Stimulated activated CD4-positive, alpha-beta T cell treated with anti-CD3 and anti-CD28 coated beads, Interleukin-4, amount 100 ng/mL, for 24 hours (primary cell): Measurements from ENCODE around the gene UQCC3.

Experiments used
- DNase-seq: peaks from one replicate; pipeline ENCODE4 v3.0.0-alpha.2; 2020

UQCC3 gene

DNA sequence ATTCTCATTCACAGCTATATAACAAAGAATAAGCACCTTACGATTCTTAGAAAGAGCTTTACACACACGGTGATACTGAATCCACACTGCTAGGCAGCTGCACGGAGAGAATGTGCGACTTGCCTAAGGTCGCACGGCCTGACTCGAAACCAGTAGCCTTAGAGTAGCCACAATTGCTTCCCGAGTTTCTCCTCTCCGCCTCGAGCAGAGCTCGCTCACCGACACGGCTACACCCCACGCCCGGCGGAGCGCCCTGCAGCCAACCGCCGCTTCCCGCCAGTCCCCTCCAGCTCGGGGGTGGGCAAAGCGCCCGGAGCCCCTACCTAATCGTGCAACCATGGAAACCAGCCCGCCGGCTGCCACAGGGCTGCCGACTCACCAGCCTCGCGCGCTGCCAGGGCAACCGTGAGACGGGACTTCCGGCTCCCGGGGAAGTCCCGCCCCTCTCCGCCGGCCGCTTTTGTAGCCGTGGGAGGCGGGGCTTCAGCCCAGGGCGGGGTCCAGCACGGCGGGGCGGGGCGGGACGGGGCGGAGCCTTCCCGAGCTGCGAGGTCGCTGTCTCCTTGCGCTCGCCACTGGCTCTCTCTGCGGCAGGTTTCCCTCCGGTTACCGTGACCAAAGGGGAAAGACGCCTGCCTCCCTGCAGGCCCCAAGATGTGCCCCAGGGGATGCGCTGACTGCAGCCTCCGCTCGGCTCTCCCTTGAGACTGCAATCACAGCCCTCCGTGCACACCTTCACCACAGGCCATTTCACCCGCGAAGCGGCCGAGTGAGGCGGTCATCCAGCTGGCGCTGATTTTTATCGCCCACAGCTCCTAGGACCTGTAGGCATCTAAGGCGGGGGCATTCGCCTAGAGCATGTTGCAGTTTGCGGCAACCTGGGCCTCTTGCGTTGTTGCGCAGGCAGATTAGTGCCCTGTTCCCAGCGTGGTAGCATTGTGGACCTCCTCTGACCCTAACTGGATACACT lies 34.7 kb downstream of the UQCC3 start:
- peak; percentile 93 for DNase-seq

DNA sequence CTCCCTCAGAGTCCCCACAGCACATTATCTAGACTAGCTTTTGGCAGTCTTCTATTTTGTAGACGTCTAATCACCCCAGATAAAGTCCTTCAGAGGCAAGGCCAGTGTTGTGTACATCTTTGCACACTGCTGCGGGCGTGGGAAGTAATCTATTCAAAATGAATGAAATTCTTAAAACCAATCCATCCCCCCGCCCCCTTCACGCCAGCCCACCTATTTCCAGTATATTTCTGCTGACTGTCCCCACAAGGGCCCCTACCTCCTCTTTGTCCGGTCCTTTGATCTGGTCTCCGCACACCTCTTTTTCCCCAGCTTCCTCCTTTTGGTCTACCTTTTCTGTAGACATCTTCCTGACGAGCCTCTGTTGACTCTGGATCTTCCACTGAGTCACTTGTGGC lies 35.4 kb downstream of the UQCC3 start:
- no peak for DNase-seq

DNA sequence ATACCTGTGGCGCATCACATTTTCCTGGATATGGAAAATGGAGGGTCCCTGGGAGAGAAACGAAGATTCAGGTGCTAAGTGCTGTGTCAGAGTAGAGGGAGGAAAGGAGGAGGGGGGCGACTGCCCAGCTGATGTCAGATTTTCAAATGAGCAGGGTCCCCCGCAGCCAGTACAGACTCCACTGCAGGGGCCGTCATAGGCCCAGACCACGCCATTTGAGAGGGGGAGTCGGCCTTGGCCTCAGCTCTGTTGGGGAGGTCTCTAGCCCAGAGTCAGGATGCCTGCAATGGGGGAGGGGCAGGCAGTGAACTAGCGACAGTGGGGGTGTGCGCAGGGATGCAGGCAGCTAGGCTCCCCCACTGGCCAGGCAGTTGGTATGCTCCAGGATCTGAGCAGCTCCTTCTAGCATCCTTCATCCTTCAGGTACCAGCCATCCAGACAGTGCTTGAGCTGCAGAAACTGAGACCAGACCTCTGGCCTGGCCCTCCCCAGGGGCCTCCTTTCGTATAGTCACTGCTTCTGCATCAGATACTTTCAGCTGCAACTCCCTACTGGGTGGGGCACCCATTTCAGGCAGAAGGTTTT lies 35.9 kb downstream of the UQCC3 start, which contains the start of the genes BSCL2 and GNG3:
TSS of gene BSCL2 (minus strand) at position 148 of the 585 bp plus-strand sequence. CDS start 229 bp downstream, outside the sequence.
TSS of gene GNG3 (plus strand) at position 400 of the 585 bp plus-strand sequence. CDS start 620 bp downstream, outside the sequence.
- DNase-seq, result no peak

DNA sequence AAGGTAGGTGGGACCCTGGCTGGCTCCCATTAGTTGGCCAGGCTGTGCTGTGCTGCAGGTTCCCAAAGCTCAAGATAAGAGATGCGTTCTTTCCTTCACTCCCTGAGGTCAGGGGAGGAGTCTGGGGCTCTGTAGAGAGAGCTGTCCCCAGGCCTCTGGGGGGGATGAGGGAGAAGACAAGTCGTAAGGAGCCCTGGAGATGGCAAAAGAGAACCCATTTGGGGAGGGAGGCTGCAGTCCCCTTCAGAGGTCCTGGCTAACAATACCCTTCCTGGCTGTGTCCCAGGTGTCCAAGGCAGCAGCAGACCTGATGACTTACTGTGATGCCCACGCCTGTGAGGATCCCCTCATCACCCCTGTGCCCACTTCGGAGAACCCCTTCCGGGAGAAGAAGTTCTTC lies 36.9 kb downstream of the UQCC3 start:
- DNase-seq, result no peak

DNA sequence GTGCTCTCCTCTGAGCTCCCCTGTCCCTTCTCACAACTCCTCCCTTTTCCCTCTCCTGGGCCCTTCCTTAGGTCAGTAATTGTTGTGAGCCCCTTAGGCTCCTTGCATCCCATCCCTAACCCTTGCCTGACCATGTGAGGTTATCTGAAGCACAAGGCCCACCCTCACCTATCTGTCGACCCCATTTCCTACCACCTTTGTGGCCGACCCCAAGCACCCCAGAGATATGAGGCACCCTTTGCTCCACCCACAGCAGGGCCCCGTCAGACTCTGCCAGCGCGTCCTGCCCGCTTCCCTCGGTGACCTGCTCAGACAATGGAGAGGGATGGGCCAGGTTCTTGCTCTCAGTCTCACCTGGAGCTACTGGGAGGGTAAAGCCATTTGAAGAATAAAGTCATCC lies 37.3 kb downstream of the UQCC3 start:
- DNase-seq, result peak; percentile 49

DNA sequence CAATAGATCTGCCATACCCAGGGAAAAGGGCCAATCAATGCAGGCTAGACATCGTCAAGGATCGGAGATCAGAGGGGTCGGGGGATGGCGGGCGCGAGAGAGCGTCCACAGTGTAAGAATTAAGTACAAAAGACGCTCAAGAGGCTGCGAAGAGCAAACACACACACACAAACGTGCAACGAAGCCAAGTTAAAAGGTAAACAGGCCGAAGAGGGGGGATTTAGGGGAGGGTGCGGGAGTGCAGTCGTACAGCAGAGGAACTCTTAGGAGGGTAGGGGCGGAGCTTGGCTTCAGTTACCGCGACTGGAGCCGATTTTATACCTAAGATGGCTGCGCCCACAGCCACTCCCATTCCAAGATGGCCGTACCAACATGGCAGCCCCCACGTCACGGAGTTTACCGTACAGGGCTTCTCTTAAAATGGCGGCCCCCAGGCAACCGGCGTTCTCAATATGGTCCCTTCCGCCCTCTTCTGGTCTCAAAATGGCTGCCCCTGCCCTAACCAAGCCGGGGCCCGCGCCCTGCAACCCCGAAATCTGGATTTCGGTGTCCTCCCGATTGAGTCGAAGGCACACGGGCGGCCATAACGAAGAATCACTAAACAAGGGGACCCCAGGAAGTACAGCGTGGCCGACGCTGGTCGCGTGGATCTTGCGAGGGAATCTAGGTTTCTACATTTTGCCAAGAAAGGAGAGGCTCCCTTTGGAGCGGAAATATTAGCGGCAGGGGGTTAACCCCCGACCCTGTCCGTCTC lies 38.0 kb downstream of the UQCC3 start:
- peak; percentile 97 for DNase-seq

DNA sequence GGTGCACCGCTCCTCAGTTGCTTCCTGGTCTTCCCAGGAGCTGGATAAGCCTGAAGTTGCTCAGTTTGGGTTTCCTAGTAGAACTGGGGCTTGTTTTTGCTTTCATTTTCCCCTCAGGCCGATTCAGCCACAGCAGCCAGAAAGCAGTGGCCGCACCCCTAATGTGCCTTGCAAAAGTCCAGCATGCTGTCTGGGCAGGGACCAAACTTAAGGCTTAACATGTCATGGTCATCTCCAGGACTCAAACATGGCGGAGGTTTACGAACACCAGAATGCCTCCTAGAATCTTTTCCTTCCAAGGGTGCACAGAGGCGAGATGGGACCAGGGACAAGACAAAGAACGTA lies 38.5 kb downstream of the UQCC3 start:
- DNase-seq, result peak; percentile 28

DNA sequence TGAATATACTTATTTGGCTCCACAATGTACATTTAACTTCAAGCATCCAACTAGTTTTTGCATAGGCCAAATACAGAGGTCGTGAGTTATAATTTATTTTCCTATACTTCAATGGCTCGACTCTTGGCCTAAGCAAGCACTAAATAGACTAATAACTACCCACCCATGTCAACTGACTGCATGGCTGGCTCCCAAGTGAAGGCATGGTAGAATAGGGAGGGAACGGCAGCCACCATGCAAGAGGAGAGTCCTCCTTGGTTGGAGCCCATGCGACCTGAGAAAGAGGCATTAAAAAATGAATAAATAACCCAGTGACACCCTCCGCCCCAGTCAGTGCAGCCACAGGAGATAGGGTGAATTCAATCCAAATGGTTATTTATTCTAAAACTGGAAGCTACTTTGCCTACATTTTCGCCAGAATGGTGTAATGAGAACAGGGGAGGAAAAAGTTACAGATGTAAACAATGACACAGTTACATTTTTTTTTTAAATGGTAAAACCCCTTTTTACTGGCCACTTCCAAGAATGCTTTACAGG lies 40.9 kb downstream of the UQCC3 start:
- no peak for DNase-seq

DNA sequence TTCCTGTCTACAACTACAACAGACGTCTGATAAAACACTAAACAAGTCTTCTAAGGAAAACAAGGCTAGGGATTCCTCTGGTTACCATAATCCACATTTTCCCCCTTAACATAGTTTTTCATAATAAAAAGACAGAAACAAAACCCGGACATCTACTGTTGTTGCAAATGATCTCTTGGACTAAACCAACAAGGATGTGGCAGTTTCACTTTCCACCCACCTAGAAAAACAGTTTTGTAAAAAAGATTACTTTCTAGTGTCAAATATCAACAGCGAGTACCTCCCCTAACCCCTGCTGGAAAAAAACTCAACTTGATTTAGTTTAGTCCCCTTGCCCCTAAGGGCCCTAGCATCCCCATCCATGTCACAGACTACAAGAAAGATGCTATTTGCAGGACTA lies 41.4 kb downstream of the UQCC3 start:
- no peak for DNase-seq

DNA sequence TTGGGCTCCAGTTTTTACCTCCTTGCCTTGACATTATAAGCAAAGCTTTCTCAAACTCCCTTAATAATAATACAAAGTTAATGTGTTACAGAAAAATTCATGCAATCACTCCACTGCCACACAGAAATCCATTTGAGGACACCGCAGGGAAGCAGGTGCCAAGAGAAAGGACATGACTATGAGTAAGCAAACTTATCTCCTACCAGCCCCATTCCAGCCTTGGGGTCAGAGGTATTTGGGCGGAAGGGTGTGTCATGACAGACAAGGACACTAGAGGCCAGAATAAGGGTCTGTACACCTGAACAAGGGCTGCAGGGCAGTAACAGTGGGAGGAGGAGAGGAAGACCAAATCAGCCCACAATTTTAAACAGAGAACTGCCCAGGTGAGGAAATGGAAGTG lies 41.9 kb downstream of the UQCC3 start:
- DNase-seq, result no peak

DNA sequence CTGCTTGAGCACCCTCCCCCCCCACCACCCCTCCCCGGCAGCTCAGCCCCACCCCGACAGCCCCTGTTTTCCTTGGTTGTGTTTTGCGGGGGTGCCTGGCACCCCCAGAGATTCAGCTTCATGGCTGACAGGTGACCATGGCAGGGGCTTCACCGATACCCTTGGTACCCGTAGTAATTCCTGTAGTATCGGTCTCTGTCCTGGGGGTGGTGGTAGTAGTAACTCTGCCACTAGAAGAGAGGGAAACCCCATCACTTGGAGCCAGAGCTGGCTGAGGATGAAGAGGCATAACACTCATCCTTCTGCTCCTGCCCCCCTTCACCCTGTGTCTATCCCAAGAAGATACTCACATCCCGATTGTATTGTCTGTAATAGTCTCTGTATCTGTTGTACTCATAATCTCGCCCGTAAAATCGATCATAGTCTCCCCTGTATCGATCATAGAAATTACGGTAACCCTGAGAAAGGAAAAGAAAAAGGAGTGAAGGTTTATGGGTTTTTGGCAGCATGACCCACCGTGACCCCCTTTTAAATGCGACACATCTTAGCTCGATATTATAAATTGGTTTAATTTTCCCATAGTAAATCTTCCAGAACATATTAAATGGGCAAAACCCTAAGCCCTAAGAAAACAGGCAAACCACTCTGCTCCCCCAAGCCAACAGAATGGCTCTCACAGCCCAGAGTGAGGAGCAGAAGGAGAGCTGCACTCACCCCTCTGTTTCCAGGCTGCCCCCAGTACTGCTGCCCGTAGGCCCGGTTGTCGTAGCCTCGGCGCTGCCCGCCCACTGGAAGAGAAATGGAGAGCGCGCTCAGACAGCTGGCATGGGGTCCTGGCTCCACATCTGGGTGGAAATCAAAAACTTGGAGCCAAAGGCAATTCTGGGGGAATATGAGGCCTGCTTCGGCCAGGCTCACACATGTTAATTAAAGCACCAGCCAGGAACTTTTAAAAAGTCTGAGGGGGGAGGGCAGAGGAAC lies 44.0 kb downstream of the UQCC3 start:
- no peak for DNase-seq

DNA sequence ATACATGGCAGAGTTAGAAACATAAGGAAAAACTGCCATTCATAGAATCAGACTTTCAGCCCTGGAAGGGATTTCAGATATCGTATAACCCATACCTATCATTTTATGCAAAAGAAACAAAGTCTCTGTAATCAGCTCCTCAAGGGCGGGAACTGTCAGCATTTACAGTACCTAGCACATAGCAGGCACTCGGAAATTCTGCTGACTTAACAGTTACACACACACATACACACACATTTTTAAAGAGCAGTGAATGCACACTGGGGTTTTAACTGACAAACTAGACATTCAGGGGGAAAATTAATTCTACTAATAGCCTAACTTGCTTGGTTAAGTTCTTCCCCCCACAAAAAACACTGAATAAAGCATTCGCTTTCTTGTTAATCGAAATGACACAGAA lies 44.7 kb downstream of the UQCC3 start:
- no peak for DNase-seq

DNA sequence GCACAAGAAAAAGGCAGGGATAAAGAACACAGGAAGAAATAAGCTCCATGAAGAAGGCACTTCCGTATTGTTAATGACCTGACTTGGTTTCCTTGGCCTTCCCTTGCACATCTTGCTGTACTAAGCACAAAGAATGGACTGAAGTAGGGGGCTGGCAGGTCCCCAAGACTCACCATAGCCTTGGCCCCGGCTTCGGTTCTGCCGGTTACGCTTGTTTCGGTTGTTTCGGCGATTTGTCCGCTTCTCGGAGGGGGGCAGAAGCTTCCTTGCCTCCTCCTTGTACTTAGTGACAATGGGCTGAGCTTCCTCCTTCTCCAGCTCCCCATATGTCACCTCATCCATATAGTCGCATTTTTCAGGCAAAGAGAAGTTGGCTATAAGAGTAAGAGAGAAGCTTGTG lies 45.3 kb downstream of the UQCC3 start:
- DNase-seq, result no peak

DNA sequence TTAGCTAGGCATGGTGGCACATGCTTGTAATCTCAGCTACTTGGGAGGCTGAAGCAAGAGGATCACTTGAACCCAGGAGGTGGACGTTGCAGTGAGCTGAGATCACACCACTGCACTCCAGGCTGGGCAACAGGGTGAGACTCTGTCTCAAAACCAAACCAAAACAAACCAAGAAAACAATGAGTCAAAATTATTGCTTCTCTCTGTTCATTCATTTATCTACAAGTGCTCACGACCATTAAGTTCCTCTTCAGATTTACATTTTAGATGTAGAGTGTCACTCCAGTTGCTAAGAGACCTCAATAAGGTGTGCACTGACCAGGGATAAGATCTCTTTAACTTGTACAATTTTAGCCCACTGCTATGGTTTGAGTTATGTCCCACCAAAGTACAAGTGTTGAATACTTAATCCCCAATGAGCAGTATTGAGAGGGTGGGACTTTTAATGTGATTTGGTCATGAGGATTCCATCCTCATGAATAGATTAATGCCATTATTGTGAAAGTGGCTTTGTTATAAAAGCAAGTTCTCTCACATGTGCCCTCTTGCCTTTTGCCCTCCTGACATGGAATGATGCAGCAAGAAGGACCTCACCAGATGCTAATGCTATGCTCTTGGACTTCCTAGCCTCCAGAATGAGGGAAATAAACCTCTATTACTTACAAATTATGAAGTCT lies 48.0 kb downstream of the UQCC3 start:
- DNase-seq, result no peak

DNA sequence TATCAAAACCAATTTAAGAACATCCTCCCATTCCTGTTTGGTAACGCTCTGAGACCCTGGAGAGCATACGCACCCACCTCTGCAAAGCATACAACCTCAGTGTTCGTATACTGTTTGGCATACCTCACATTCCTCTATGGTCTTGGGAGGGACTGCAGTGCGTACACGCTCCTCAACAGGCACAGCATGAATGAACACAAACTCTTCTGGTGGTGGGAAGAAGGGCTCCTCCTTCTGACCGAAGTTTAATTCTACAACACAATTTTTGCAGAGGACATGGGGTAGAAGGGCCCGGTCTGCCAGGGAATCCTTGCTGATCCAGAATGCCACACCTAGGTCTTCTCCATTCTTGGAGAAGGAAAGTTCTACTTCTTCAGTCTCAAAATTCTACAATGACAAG lies 50.5 kb downstream of the UQCC3 start:
- DNase-seq, result no peak
